ENCODE results near the gene CDK5RAP1.
"Not testable (repeated sequence)": the region's sequence is repeated elsewhere in the genome, so short reads cannot be mapped to it uniquely, and the experiment has no call there.

CDK5RAP1 gene

GRCh38 chr20:33401184-33401920, at the start of gene CDK5RAP1:
TSS of gene CDK5RAP1 (minus strand) at chr20:33401519. CDS start at chr20:33397064, 4,455 bp downstream.
- DNase-seq: peak; percentile 90

GRCh38 chr20:33450867-33451266, 49.5 kb upstream of the CDK5RAP1 start:
- DNase-seq: no peak

- no peak for DNase-seq
Measured at GRCh38 chr20:33445881-33446625, 44.7 kb upstream of the CDK5RAP1 start.

DNA sequence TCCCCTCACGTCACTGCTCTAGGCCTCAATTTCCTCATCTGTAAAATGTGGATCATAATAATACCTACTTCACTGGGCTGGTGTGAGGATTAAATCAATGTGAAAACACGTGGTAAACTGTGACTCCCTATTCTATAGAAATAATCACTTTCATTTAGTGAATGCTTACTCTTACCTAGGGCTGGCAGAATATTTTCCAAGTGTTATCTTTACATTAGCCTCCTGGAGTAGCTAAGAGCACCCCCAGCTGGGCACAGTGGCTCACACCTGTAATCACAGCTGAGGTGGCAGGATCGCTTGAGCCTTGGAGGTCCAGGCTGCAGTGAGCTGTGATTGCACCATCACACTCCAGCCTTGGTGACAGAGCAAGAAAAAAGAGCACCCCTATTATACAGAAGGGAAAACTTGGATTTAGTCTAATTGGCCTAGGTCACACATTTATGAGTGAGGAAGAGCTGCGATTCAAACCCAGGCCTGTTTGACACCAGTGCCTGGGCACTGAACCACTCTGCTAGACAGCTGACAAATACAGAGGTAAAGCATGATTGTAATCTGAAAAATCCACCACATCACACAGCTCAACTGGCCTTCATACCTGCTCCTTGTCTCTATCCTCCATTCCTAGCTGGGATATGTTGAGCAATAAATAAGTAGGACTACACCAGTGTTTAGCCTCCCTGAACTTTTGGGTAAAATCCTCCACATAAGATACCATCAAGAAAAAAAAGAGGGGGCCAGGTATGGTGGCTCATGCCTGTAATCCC, 43.7 kb upstream of the CDK5RAP1 start:
- no peak for DNase-seq

DNA sequence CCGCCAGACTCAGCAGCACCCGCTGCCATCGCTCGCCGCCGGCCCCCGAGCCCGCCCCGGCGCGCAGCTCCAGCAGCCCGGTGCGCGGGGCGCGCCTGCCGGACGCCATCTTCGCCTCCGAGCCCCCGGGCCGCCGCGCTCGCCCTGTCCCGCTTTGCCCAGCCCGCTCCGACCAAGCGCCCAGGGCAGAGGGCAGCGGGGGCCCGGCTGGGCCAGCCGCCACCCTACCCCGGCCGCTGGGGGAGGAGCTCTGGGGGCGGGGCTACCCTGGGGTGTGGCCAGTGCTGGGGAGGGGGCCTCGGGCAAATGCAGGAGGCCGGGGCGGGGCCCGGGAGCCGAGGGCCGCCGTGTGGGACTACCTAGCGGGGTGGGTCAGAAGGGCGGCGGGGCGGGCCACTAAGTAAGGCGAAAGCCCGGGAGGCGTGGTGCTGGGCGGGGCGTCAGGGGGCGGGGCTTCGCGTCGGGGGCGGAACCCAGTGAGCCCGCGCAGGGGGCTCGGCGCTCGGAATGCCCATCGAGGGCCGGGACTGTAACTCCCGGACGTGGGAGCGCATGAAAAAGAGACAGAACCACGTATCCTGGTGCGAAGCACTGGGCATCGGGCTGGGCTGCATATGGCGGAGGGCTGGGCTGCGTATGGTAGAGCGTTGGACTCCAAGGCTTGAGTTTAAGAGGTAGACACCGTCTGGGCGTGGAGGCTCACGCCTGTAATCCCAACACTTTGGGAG, 42.4 kb upstream of the CDK5RAP1 start, which contains the start of gene SNTA1:
Gene SNTA1 (minus strand): TSS at position 252 of the 728 bp plus-strand sequence. CDS start 143 bp downstream, at position 109.
- peak; percentile 80 for DNase-seq

GRCh38 chr20:33443006-33443511, 41.7 kb upstream of the CDK5RAP1 start:
- peak; percentile 65 for DNase-seq

DNA sequence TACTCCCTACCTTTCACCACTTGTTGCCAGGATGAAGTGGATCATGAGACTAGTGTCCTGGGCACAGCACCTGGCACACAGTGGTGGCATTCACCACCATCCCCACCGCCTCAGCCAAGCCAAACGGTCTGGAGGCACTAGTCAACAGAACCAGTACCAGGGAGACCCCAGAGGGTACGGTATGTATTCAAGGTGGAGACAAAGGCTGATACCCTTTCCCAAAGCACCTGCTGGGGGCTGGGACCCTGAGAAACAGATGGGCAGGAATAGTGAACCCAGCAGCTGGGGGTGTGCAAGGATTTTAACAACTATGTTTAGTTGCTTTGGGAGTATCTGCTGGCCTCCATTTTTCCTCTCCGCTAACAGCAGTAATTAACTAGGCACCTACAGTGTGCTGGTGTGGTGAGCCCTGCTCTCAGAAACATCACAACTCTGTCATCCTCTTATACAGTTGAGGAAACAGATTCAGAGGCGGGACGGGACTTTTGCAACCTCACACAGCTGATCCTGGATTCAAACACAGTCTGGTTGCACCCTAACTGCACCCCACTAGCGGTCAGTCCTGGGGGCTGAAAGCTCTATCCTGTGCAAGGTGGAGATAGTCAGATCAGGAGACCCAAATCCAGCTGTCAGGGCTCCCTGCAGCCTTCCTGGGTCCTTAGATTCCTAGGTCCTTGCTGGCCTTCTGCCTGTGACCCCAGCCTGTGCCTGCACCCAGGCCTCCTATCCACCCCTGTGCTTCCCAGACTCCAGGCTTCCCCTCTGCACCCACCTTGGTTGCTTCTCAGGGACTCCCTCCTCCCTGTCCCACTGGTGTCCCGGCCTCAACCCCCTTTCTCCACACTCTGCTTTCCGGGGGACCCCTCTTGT, 41.1 kb upstream of the CDK5RAP1 start:
- DNase-seq: no peak

GRCh38 chr20:33441142-33441955, 40.0 kb upstream of the CDK5RAP1 start:
- no peak for DNase-seq

DNA sequence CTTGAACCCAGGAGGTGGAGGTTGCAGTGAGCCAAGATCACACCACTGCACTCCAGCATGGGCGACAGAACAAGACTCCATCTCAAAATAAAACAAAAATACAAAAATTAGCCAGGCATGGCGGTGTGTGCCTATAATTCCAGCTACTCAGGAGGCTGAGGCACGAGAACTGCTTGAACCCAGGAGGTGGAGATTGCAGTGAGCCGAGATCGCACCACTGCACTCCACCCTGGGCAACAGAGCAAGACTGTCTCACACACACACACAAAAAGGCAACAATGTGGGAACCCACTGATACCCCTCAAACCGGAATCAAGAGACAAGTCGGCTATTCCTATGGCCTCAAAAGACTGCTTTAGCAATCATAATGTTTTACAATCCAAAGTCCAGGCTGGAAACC, 39.2 kb upstream of the CDK5RAP1 start:
- not testable (repeated sequence) for DNase-seq

- no peak for DNase-seq
Measured at GRCh38 chr20:33438481-33438880, 37.2 kb upstream of the CDK5RAP1 start.

GRCh38 chr20:33437141-33437911, 36.0 kb upstream of the CDK5RAP1 start:
- DNase-seq: no peak

- DNase-seq: no peak
Measured at GRCh38 chr20:33434434-33434833, 33.1 kb upstream of the CDK5RAP1 start.

DNA sequence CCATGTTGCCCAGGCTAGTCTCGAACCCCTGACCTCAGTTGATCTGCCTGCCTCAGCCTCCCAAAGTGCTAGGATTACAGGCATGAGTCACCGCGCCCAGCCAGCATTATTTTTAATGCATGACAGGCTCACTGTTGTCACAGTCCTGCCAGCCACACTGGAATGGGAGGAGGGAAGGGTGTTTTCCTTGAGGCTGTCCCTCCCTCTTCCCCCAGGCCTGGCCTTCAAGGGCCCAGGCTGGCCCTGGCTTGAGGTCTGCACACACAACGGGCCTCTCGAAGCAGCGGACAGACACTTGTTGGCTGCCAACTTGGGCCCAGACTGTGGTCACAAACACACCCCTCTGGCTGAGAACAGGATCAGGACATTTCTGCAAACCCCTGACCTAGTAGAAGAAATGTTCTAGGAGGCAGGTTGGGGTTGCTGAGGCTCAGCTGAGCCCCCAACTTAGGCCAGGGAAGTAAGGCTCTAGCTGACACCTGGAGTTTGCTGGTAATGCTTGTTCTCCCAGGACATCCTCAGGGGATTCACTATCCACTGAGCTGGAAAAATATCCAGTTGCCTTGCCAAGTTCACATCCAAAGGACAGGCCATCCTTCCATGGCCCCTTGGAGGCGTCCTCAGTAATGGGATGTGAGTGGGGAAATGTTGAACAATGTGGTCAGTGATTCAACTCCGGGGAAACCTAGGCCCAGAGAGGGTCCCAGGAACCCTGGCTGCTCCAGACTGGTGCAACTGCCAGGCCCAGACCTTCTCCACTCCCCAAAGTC, 32.3 kb upstream of the CDK5RAP1 start:
- no peak for DNase-seq

- no peak for DNase-seq
Measured at GRCh38 chr20:33431797-33432381, 30.6 kb upstream of the CDK5RAP1 start.

DNA sequence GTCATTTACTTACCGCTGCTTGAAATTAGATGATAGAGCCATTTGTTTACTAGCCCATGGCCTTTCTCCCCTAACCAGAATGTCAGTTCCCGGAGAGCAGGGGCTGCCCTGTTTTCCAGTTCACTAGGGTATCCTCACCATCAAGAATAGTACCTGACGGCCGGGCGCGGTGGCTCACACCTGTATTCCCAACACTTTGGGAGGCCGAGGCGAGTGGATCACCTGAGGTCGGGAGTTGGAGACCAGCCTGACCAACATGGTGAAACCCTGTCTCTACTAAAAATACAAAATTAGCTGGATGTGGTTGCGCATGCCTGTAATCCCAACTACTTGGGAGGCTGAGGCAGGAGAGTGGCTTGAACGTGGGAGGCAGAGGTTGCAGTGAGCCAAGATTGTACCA, 22.6 kb upstream of the CDK5RAP1 start:
- DNase-seq: not testable (repeated sequence)

- DNase-seq: no peak
Measured at GRCh38 chr20:33423141-33423834, 22.0 kb upstream of the CDK5RAP1 start.

DNA sequence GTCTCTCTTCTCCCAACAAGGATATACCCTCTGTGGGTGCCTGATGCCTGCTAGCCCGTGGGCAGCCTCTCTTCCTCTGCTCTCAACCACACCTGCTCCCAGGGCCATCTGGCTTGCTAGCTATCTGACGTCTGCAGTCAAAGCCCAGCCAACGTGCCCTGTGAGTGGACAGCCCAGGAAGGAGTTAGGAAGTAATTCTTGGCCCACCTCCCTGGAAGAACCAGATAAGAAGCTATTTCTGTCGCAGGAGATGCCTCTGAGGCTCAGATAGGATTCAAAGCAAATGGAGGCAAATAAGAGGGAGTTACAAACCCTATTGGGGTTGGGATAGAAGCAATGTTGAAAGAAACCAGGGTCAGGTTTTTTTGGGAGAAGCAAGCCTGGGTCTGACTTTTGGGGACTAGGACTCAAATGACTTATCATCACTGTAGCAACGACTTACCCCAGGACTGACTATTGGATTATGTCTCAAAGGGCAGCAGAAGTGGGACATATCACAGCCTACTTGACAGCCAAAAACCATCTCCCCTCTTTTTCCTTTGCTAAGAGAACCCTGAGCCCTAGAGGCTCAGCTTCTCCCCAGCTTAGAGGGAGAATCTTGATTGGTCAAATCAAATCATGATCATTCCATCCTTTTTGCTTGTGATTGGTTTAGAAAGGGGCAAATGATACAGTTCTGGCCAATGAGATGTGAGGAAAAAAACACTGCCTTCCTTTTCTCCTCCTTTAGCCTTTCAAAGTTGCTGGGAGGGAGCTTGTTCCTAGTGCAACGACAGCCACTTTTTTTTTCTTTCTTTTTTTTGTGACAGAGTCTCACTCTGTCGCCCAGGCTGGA, 18.0 kb upstream of the CDK5RAP1 start:
- no peak for DNase-seq
